Duodenal mucosa (tissue), 2 donors: Measurements from ENCODE around the gene ISM1.

Experiments used
- H3K27ac ChIP-seq: one replicate; pipeline ENCODE4 v1.7.0; 2013; ENCODE audit warnings: low read depth, low read length
- H3K27me3 ChIP-seq, 2 donors: one replicate each; pipeline ENCODE4 v1.7.0; 2013; ENCODE audit warnings: low read length in 2 of 2, control low read depth in 1 of 2; ENCODE audit not compliant: insufficient read depth in 2 of 2, control insufficient read depth in 1 of 2
- H3K36me3 ChIP-seq, 2 donors: one replicate each; pipeline ENCODE4 v1.7.0; 2013; ENCODE audit warnings: low read length in 2 of 2, control low read depth in 1 of 2; ENCODE audit not compliant: insufficient read depth in 2 of 2, control insufficient read depth in 1 of 2
- H3K4me1 ChIP-seq, 2 donors: one replicate each; pipeline ENCODE4 v1.7.0; 2013; ENCODE audit warnings: low read length in 2 of 2, control low read depth in 1 of 2; ENCODE audit not compliant: insufficient read depth in 2 of 2, control insufficient read depth in 1 of 2
- H3K4me3 ChIP-seq, 2 donors: one replicate each; pipeline ENCODE4 v1.7.0; 2013; ENCODE audit warnings: low read length in 2 of 2, low read depth in 1 of 2
- H3K9ac ChIP-seq, 2 donors: one replicate each; pipeline ENCODE4 v1.7.0; 2013; ENCODE audit warnings: low read length in 2 of 2, low read depth in 1 of 2
- H3K9me3 ChIP-seq, 2 donors: one replicate each; pipeline ENCODE4 v1.7.0; 2013; ENCODE audit warnings: low read length in 2 of 2, control low read depth in 1 of 2; ENCODE audit not compliant: control insufficient read depth in 1 of 2

Gene ISM1

DNA sequence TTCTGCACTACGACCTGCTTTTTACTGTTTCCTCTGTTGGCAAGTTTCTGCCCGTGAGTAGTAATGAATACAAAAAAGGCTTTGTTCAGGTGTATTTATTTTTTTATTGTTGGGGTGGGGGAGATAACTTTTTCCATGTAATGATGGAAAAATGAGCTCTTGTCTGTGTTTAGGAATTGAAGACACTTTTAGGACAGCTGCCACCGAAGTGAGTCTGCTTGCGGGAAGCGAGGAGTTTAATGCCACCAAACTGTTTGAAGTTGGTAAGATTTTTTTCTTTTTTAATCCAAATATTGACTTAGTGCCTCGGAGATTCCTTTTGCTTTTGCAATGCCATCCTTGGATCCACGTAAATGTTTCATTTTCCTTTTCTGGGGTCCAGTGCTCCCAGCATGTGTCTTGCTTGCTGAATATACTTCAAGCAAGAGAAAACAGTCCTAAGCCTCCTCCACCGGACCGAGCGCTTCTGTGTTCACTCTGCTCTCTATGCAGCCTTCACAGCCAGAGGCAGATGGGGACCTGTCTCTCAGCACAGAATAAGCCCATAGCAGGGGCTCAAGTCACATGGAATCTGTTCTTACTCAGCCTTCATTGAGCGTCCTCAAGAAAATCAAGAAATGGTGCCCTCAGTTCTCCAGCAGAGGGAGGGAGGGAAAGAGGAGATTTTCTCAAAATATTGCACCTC lies 71.3 kb downstream of the ISM1 start:
- no peak overlapping the region for H3K27ac ChIP-seq
- H3K36me3 ChIP-seq: no peaks in the 10 kb centered on the region
- H3K4me1 ChIP-seq: peaks cover 0 to 8% of the 10 kb centered on the region in 2 donors
- H3K4me3 ChIP-seq: no peak overlapping the region
- H3K27me3 ChIP-seq: no peaks in the 10 kb centered on the region
- H3K9ac ChIP-seq: no peak overlapping the region
- no peaks in the 10 kb centered on the region for H3K9me3 ChIP-seq

DNA sequence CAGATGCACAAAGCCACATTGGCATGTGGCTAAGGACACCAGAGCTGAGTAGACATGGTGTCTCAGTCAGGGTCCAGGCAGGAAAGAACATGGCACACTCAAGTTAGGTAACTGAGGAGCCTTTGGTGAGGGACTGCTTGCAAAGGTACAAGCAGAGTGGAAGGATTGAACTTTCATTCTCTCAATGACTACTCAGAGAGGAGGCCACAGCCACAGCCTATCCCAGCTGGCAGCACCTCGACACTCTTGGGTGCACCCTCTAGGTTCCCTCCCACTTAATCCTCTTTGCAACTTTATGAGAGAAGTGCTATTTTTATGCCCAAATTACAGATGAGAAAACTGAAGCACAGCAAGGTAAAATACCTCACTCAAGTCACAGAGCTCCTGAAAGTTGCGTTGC lies 73.4 kb downstream of the ISM1 start:
- H3K4me3 ChIP-seq: no peak overlapping the region
- no peaks in the 10 kb centered on the region for H3K27me3 ChIP-seq
- no peaks in the 10 kb centered on the region for H3K36me3 ChIP-seq
- H3K9ac ChIP-seq: no peak overlapping the region
- H3K4me1 ChIP-seq: peaks cover 0 to 8% of the 10 kb centered on the region in 2 donors
- H3K9me3 ChIP-seq: no peaks in the 10 kb centered on the region
- no peak overlapping the region for H3K27ac ChIP-seq

DNA sequence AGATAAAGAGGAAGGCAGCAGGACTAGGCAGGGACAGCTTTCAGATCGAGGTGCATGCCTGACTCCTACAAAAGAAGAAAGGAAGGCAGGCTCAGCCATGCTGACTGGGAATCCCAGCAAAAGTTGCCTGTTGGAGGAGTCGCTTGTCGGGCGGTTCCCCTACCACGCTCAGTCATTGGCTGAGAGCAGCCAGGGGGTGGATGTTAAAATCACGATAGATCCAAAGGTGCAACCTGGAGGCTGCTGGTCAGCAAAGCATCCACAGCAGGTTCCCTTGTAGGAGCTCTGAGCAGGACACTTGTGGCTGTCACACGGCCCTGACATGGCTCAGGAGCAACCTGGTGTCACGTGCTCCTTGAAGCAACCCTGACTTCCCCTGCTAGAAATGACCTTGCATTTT lies 74.6 kb downstream of the ISM1 start:
- peaks cover 0 to 8% of the 10 kb centered on the region in 2 donors for H3K4me1 ChIP-seq
- H3K36me3 ChIP-seq: no peaks in the 10 kb centered on the region
- no peak overlapping the region for H3K9ac ChIP-seq
- no peak overlapping the region for H3K27ac ChIP-seq
- no peaks in the 10 kb centered on the region for H3K9me3 ChIP-seq
- H3K27me3 ChIP-seq: no peaks in the 10 kb centered on the region
- H3K4me3 ChIP-seq: no peak overlapping the region

DNA sequence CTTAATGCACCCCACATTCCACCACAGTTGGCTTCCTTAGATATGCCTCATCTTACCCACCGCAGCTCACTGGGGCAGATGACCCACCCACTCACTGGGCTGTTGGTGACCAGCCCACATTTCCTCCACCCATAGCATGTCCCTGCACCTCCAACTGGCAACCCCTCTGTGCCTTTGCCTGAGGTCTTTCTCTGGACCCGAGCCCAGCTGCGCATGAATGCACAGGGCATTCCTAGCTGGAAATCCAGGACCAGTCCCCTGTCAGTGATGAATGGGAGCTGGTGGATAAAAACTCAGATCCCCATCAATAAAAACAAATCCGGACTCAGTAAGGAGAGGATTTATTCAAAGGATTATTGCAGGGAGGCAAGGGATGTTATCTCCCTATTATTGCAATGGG lies 75.0 kb downstream of the ISM1 start:
- Histone ChIP-seq H3K9ac (no peak overlapping the region), H3K9me3 (no peaks in the 10 kb centered on the region), H3K27me3 (no peaks in the 10 kb centered on the region), H3K27ac (no peak overlapping the region), H3K4me1 (peaks cover 0 to 6% of the 10 kb centered on the region in 2 donors), H3K4me3 (no peak overlapping the region), H3K36me3 (no peaks in the 10 kb centered on the region)

DNA sequence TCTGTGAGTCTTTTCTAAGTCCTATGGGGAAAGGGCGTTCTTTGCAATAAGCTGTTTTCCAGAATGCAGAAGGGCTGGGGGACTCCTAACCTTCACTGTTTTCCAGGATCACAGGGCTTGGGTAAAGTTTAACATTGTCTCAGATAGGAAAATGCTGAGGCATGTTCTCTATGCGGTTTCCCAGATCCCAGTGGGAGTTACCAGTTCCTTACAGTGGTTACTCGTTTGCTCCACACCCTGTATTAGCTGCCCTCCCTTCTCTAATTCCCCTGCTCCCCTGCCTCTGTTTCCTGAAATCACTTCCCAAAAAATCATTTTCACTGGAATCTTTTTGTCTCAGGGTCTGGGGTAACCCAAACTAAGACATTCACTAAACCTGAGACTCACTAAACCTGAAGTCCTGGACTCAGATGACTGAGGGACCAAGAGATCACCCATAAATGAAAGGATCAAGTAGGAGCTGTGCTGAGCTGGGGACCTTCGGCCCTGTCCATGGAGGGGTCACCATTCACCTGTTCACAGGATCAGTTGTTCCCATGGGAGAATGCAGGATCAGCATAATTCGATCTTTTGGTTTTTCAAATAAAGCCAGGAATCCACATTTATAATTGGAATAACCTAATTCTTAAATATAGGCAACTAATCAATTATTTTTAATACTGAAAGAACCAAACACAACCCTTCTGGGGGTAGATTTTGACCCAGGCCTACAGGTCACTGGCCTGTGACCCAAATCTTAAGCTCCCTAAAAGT lies 76.2 kb downstream of the ISM1 start:
- Histone ChIP-seq H3K27ac (no peak overlapping the region), H3K9me3 (no peaks in the 10 kb centered on the region), H3K27me3 (no peaks in the 10 kb centered on the region), H3K4me1 (no peaks in the 10 kb centered on the region), H3K9ac (no peak overlapping the region), H3K36me3 (no peaks in the 10 kb centered on the region), H3K4me3 (no peak overlapping the region)

DNA sequence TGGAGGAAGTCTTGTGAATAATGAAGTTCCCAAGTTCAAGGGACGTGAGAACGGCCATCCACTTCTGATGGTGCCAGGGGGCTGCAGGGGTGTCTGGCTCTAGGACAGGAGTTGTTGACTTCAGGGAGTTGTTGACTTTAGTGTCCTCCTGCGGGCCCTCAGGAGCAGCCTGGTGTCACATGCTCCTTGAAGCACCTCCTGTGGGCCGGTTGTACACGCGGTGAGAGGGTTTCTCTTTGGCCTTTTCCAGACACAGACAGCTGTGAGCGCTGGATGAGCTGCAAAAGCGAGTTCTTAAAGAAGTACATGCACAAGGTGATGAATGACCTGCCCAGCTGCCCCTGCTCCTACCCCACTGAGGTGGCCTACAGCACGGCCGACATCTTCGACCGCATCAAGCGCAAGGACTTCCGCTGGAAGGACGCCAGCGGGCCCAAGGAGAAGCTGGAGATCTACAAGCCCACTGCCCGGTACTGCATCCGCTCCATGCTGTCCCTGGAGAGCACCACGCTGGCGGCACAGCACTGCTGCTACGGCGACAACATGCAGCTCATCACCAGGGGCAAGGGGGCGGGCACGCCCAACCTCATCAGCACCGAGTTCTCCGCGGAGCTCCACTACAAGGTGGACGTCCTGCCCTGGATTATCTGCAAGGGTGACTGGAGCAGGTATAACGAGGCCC lies 77.8 kb downstream of the ISM1 start:
- H3K4me3 ChIP-seq: no peak overlapping the region

DNA sequence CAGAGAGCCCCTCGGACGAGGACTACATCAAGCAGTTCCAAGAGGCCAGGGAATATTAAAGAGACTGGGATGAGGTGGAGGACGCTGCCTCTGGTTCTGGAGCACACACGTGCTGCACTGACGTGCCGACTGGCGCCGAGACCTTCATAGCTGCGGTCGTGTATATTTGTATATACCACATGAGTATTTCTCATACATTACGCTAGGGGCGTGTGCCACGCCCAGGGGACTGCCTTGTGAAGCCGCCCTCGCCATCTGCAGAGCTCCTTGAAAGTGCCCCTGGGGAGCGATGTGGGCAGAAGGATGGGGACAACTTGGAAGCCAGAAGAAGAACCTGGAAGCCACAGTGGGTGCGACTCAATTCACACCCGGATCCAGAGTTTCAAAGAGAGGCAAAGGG lies 78.3 kb downstream of the ISM1 start:
- Histone ChIP-seq H3K27me3 (no peaks in the 10 kb centered on the region), H3K9me3 (no peaks in the 10 kb centered on the region), H3K36me3 (no peaks in the 10 kb centered on the region), H3K27ac (no peak overlapping the region), H3K4me1 (no peaks in the 10 kb centered on the region), H3K4me3 (no peak overlapping the region), H3K9ac (no peak overlapping the region)

More for the DNA sequence above, 77.8 kb downstream of the ISM1 start:
- no peaks in the 10 kb centered on the region for H3K36me3 ChIP-seq
- no peaks in the 10 kb centered on the region for H3K9me3 ChIP-seq
- no peaks in the 10 kb centered on the region for H3K27me3 ChIP-seq
- H3K9ac ChIP-seq: no peak overlapping the region
- no peak overlapping the region for H3K27ac ChIP-seq
- H3K4me1 ChIP-seq: no peaks in the 10 kb centered on the region

DNA sequence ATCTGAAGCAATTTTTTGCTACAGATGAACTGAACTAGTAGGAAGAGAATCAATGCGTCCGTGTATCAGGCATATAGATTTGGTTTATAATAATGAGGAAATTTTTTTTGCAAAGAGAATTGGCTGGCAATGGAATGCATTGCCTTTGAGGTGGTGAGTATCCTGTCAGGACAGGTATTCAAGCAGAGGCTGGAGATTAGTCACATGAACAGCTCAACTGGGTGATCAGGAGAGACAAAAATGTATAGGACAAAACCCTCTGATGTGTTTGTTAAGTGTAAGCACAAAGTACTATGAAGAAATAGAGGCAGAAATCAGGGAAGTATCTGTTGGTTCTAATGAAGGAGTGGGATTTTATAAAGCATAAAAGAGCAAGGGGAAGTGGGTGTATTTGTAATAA lies 80.5 kb downstream of the ISM1 start:
- Histone ChIP-seq H3K4me3 (no peak overlapping the region), H3K4me1 (no peaks in the 10 kb centered on the region), H3K9me3 (no peaks in the 10 kb centered on the region), H3K9ac (no peak overlapping the region), H3K27ac (no peak overlapping the region), H3K36me3 (no peaks in the 10 kb centered on the region), H3K27me3 (no peaks in the 10 kb centered on the region)

DNA sequence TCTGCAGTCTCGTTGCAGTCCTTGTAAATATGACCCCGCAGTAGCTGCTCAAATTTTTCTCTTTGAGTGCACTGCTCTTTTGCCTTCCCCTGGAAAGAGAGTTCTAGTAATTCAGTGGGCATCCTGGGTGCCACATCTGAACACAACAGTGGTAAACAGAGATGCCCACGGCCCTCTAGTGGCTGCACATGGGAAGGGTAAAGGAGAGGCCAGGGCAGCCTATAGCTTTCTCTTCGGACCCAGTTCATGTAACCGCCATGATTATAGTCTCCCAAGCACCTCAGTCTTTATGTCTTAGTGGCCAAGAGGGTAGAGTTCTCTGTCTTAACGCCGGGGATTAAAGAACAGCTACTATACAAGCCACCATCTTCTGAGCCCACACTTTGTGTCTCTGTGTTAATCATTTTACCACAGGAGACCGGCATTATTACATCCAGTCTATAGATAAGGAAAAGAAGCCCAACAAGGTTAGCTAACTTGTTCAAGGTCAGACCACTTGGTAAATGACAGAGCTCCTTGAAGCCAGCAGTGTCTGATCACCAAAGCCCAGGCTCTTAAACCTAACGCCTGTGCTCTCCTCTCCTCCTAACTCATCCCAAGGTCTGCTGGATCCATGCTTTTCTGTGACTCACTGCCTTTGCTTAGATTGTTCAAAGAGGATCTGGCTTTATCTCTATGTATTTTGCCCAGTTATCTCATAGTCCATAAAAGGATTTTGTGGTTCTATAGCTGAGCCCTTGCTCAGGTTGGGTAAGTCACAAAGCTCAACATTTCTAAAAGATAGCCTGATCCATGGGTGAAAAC lies 81.8 kb downstream of the ISM1 start:
- no peaks in the 10 kb centered on the region for H3K36me3 ChIP-seq
- no peaks in the 10 kb centered on the region for H3K9me3 ChIP-seq
- no peak overlapping the region for H3K27ac ChIP-seq
- H3K27me3 ChIP-seq: no peaks in the 10 kb centered on the region
- no peaks in the 10 kb centered on the region for H3K4me1 ChIP-seq
- no peak overlapping the region for H3K9ac ChIP-seq
- H3K4me3 ChIP-seq: no peak overlapping the region

DNA sequence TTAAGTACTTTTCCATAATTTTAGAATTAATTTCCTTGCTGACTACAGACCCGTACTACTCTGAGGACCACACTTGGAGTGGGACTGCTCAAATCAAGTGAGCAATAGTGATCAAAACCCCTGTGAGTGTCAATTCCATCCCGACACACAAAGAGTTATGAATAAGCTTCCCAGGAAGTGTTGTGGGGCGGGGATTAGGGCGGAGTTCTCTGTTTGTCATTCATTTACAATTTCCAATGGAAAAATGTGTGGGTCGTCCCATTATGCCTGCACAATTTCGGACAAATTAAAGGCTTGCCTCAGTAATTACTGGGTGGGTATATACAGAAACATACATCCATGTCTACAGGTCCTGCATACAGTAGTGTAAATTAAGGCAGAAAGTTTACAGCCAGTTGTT lies 84.2 kb downstream of the ISM1 start:
- Histone ChIP-seq H3K27me3 (no peaks in the 10 kb centered on the region), H3K4me3 (no peak overlapping the region), H3K36me3 (no peaks in the 10 kb centered on the region), H3K27ac (no peak overlapping the region), H3K9me3 (no peaks in the 10 kb centered on the region), H3K9ac (no peak overlapping the region), H3K4me1 (no peaks in the 10 kb centered on the region)
